GM21390 (cell line): ENCODE results near the gene CUZD1.

Source experiments
- ATAC-seq: cut with Tn5 transposase; IDR thresholded peaks from one replicate; pipeline ENCODE4 v1.9.1; 2021; ENCODE audit not compliant: unreplicated experiment

CUZD1 gene

DNA sequence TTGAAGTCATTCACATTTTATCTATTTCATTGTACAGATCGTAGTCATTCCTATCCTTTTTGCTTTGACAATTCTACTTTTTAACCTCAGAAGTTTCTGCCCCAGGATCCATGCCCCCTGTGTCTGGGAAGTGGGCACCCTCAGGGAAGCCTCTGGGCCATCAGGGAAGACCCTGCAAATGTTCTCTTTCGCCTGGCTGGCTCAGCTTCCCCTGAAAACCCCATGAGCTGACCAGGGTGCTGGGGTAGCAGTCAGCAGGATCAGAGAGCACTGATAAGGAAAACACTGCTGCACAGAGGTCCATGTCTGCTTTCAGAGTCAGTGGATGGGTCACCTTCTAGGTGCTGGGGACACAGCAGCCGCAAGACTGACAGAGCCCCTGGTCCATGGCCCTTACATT lies 23.8 kb downstream of the CUZD1 start:
- ATAC-seq = no peak

DNA sequence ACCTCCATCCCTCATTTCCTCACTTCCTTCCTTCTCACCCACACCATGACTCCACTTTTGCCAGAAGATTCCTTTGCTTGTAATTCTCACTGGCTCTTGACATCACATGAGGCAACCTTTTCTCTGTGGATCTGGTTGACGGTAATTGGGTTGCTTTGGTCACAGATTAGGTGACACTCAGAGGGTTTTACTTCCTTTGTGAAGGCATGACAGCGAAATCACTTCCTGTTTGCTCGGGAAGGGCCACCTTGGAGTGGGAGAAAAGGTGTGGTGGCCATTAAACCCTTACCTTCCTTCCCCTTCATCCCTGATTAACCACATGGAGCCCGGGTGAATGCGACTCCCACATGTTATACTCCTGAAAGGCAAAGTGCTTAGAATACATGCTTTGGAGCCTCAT lies 30.2 kb downstream of the CUZD1 start:
- ATAC-seq = no peak

DNA sequence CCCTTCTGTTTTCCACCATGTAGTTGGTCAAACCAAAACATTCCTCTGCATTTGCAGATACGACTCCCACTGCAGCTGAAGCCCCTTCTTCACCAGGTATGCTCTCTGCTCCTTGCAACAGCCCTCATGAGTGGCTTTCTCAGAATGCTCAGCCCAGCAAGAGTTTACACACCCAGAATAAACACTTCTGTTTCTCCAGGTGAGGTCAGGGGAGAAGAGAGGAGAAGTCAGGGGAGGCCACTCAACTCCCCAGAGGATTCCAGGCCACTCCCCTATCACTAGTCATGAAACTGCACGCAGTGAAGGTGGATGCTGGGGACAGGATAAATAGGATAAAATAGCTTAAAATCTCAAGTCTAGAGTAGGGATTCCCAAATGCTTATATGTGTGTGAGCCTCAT lies 31.2 kb downstream of the CUZD1 start:
- ATAC-seq = no peak

DNA sequence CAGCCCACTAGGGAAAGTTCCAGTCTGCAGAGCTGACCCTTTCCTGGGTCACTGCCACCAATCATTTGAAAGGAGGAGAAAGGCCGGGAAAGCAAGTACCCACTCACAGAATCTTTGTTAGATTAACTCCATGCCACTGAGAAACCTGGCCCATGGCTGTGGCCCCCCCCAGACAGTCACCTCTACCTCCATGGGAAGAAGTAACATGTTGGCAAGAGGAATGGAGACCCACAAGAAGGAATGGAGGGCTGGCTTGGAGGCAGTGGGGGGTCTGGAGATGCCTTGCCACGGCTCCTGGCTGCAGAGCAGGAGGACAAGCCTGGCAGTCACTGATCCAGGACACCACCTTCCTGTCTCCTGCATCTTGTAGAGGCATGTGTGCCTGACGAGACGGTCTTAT lies 32.9 kb downstream of the CUZD1 start:
- ATAC-seq = no peak

DNA sequence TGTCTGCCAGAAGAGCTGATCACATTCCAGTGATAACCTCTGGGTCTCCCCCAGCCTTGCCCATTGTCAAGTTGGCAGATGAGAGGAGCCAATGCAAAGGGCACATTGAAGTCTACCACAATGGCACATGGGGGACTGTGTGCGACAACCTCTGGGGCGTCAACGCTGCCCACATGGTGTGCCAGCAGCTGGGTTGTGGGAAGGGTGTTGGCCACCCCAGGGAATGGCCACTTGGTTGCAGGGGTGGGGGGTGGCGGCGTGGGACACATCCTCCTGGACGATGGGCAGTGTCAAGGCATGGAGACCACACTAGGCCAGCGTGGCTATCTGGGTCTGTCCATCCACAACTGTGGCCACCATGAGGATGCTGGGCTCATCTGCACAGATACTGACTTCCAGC lies 43.4 kb downstream of the CUZD1 start:
- ATAC-seq = no peak

DNA sequence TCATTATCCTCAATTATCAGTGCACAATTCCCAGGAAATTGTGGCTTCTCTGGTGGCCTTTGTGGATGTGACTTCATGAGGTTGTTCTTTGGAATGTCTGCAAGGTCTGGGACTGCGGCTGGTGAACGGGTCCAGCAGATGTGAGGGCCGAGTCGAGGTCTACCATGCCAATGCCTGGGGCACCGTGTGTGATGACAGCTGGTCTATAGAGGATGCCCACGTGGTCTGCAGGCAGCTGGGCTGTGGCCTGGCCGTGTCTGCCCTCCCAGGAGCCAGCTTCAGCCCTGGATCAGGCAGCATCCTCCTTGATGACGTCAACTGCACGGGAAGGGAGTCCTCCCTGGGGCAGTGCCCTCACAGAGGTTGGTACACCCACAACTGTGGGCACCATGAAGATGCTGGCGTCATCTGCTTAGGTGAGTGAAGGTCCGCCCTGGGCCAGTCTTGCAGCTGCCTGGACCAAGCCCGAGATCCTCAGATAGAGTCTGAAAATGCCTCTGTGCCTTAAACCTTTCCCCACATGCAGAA lies 46.9 kb downstream of the CUZD1 start:
- no peak for ATAC-seq

DNA sequence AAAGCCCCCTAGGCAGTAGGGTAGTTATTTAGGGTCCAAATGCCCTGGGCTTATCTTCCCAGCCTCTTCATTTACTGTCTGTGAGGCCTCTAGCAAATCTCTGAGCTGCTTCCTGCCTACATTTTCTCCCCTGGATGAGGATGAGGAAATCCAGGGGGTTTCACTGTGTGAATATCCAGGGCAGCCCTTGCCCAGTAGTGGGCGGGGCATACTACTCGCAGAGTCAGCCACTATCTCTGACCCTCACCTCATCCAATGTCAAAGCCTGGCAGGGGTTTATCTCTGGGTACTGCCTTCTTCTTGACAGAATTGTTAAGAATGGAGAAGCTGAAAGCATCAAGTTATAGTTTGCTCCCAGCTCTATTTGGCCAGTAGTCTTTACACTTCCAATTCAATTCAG lies 48.9 kb downstream of the CUZD1 start:
- ATAC-seq = no peak

DNA sequence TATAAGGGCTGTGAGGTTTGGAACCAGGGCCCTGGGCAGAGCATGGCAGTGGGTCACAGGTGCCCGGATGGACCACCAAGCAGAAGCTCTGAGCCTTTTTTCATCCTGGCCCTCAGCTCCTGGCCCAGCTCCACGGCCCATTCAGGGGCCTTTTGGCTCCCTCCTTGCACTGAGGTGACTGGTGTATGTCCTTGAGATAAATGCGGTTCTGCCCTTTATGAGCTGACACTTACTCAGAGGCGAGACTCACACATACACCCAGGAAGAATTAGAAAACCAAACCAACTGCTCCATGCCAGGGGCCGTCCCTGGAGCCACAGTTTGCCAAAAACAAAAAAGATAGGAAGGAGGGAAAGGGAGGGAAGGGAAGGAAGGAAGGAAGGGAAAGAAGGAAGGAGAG lies 49.7 kb downstream of the CUZD1 start:
- no peak for ATAC-seq

DNA sequence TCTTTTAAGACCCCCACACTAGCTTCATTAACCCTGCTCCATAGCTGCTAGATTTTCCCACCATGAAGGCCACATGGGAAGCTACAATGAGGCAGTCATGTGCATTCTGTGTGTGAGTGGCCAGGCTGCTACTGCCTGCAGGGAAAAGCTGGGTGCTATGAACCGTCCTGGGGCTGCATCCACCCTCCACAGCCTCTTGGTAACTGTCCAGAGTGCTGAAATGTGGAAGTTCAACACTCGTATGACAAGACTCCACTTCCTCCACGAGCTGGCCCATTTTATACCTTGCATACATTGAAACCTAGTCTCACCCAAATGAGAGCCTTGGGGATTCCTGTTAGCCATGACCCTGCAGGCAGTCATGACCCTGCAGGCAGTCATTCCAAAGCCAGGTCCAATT lies 59.4 kb downstream of the CUZD1 start:
- no peak for ATAC-seq

DNA sequence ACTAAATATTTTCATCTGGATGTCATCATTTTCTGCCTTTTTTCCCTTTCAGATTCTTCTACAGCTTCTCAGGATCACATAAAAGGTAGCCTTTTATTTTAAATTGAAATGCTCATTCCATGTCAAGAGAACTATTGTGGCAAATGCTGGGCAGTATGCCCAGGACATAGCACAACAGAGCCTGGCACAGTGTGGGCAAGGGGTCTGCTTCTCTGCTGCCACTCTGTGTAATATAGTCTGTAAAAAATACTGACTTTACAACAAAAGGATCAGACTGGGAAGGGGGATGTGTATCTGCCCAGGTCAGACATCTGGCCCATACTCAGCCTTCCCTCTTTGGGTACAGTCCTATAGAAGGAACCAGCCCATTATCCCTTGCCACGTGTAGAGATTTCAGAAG lies 62.7 kb downstream of the CUZD1 start:
- no peak for ATAC-seq
